Testis (tissue), 2 donors: Measurements from ENCODE around the gene COL4A1.

Experiments used
- POLR2A ChIP-seq: fragments of 450-650 bp; IDR thresholded peaks from one replicate; pipeline ENCODE4 v1.6.1; 2017; ENCODE audit warnings: antibody characterized with exemption, mild to moderate bottlenecking, moderate library complexity
- TF ChIP-seq, protein P1 (sequence below), 3 experiments: fragments of 450-650 bp in 2 of 3; fragments of 200-600 bp in 1 of 3; sonication (generic) in 1 of 3; IDR thresholded peaks; one replicate each; pipeline ENCODE4 v1.5.1; 2016 to 2019; ENCODE audit warnings: antibody characterized with exemption in 3 of 3, mild to moderate bottlenecking in 2 of 3, moderate library complexity in 1 of 3

DNA sequence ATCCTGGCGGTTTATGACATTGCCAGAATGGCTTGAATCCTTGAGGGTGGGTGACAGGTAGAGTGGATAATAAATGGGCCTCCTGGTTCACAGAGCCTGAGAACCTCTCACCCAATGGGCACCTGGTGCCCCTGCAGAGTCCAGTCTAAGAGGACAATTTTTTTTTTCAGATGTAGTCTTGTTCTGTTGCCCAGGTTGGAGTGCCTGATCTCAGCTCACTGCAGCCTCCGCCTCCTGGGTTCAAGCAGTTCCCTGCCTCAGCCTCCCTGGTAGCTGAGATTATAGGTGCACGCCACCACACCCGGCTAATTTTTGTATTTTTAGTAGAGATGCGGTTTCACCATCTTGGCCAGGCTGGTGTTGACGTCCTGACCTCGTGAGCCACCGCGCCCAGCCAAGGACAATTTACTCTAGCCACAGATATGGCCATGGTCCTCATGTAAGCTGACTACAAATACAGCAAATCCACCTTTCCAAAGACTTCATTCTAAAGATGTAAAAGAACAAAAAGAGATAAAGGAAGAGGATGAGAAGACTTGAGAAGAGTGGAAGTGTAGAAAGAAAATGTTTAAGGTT is 33.1 kb upstream of the COL4A1 start:
- TF ChIP-seq, protein P1, sequence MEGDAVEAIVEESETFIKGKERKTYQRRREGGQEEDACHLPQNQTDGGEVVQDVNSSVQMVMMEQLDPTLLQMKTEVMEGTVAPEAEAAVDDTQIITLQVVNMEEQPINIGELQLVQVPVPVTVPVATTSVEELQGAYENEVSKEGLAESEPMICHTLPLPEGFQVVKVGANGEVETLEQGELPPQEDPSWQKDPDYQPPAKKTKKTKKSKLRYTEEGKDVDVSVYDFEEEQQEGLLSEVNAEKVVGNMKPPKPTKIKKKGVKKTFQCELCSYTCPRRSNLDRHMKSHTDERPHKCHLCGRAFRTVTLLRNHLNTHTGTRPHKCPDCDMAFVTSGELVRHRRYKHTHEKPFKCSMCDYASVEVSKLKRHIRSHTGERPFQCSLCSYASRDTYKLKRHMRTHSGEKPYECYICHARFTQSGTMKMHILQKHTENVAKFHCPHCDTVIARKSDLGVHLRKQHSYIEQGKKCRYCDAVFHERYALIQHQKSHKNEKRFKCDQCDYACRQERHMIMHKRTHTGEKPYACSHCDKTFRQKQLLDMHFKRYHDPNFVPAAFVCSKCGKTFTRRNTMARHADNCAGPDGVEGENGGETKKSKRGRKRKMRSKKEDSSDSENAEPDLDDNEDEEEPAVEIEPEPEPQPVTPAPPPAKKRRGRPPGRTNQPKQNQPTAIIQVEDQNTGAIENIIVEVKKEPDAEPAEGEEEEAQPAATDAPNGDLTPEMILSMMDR (IDR thresholded peaks at IDR 0.05): no peak
- TF ChIP-seq POLR2A: no peak
